H9 (cell line): Measurements from ENCODE around the gene CABP7. TPM values are rescaled to one million over a fixed set of nuclear protein-coding genes. Genes with fewer than 3 reads are reported as not detected.
A peak's percentile ranks its signal among the peaks of the same experiment; 100 is the strongest.

Experiments
- DNase-seq: peaks from one replicate; pipeline ENCODE4 v3.0.0-alpha.2; 2017
- H2AFZ ChIP-seq: one replicate; pipeline ENCODE4 v1.6.1; 2013; ENCODE audit warnings: mild to moderate bottlenecking, low read length, control low read depth, moderate library complexity
- H2AK5ac ChIP-seq: 2 replicates; pipeline ENCODE4 v1.6.1; 2013; ENCODE audit warnings: low read length, control low read depth, mixed read lengths; ENCODE audit not compliant: insufficient read length
- H2BK120ac ChIP-seq: one replicate; pipeline ENCODE4 v1.6.1; 2013; ENCODE audit warnings: low read depth, mild to moderate bottlenecking, low read length, control low read depth, inconsistent platforms; ENCODE audit not compliant: poor library complexity, severe bottlenecking
- H2BK12ac ChIP-seq: 2 replicates; pipeline ENCODE4 v1.6.1; 2013; ENCODE audit warnings: low read length, control low read depth, mixed read lengths, low read depth; ENCODE audit not compliant: insufficient read length
- H2BK15ac ChIP-seq: 2 replicates; pipeline ENCODE4 v1.6.1; 2013; ENCODE audit warnings: low read depth, low read length, control low read depth
- H2BK20ac ChIP-seq: one replicate; pipeline ENCODE4 v1.6.1; 2013; ENCODE audit warnings: low read depth, mild to moderate bottlenecking, low read length, control low read depth, inconsistent platforms; ENCODE audit not compliant: poor library complexity, severe bottlenecking
- H2BK5ac ChIP-seq: 2 replicates; pipeline ENCODE4 v1.6.1; 2013; ENCODE audit warnings: low read length, control low read depth, mixed read lengths; ENCODE audit not compliant: insufficient read length
- H3K14ac ChIP-seq: 2 replicates; pipeline ENCODE4 v1.6.1; 2013; ENCODE audit warnings: low read length, control low read depth; ENCODE audit not compliant: insufficient read depth
- H3K18ac ChIP-seq: 2 replicates; pipeline ENCODE4 v1.6.1; 2013; ENCODE audit warnings: low read depth, mild to moderate bottlenecking, mixed read lengths, low read length, control low read depth; ENCODE audit not compliant: insufficient read length
- H3K23ac ChIP-seq: 2 replicates; pipeline ENCODE4 v1.6.1; 2013; ENCODE audit warnings: low read length, control low read depth, mixed read lengths, low read depth; ENCODE audit not compliant: insufficient read length
- H3K23me2 ChIP-seq: 2 replicates; pipeline ENCODE4 v1.6.1; 2013; ENCODE audit warnings: low read depth, mild to moderate bottlenecking, mixed read lengths, low read length, control low read depth; ENCODE audit not compliant: insufficient read length, poor library complexity, severe bottlenecking
- H3K27ac ChIP-seq: 2 replicates; pipeline ENCODE4 v1.5.1; 2013; ENCODE audit warnings: low read length, control low read depth, mixed read lengths, low read depth; ENCODE audit not compliant: insufficient read length
- H3K27me3 ChIP-seq: 2 replicates; pipeline ENCODE4 v1.6.1; 2013; ENCODE audit warnings: low read length, control low read depth, inconsistent platforms; ENCODE audit not compliant: insufficient read depth
- H3K4ac ChIP-seq: 2 replicates; pipeline ENCODE4 v1.6.1; 2013; ENCODE audit warnings: low read depth, mild to moderate bottlenecking, control low read depth, inconsistent platforms, low read length, moderate library complexity
- H3K4me1 ChIP-seq: 2 replicates; pipeline ENCODE4 v1.6.1; 2013; ENCODE audit warnings: low read length, control low read depth, inconsistent platforms; ENCODE audit not compliant: insufficient read depth
- H3K4me2 ChIP-seq: 2 replicates; pipeline ENCODE4 v1.6.1; 2013; ENCODE audit warnings: low read length, control low read depth, mixed read lengths; ENCODE audit not compliant: insufficient read length, insufficient read depth
- H3K56ac ChIP-seq: 2 replicates; pipeline ENCODE4 v1.6.1; 2013; ENCODE audit warnings: low read depth, mild to moderate bottlenecking, mixed read lengths, low read length, control low read depth; ENCODE audit not compliant: insufficient read length
- H3K79me1 ChIP-seq: 2 replicates; pipeline ENCODE4 v1.6.1; 2013; ENCODE audit warnings: low read depth, mild to moderate bottlenecking, moderate library complexity, low read length, control low read depth, inconsistent platforms; ENCODE audit not compliant: insufficient read depth, poor library complexity, severe bottlenecking
- H3K79me2 ChIP-seq: 2 replicates; pipeline ENCODE4 v1.6.1; 2013; ENCODE audit warnings: low read length, control low read depth, inconsistent platforms; ENCODE audit not compliant: insufficient read depth
- H3K9ac ChIP-seq: 2 replicates; pipeline ENCODE4 v1.6.1; 2013; ENCODE audit warnings: low read length, control low read depth, mixed read lengths; ENCODE audit not compliant: insufficient read length; ENCODE audit errors: extremely low read depth
- H3K9me3 ChIP-seq: one replicate; pipeline ENCODE4 v1.6.1; 2013; ENCODE audit warnings: low read depth, low read length, inconsistent platforms; ENCODE audit not compliant: control insufficient read depth
- H3T11ph ChIP-seq: one replicate; pipeline ENCODE4 v1.6.1; 2013; ENCODE audit warnings: mild to moderate bottlenecking, low read length, control low read depth, inconsistent platforms
- H4K20me1 ChIP-seq: one replicate; pipeline ENCODE4 v1.6.1; 2013; ENCODE audit not compliant: control insufficient read depth, insufficient read length, insufficient read depth
- H4K5ac ChIP-seq: 2 replicates; pipeline ENCODE4 v1.6.1; 2013; ENCODE audit warnings: low read depth, mild to moderate bottlenecking, mixed read lengths, low read length, control low read depth; ENCODE audit not compliant: insufficient read length
- H4K8ac ChIP-seq: replicated peaks from 2 replicates; pipeline ENCODE4 v1.6.1; 2013; ENCODE audit warnings: low read length, control low read depth, mixed read lengths, low read depth; ENCODE audit not compliant: insufficient read length
- H4K91ac ChIP-seq: 2 replicates; pipeline ENCODE4 v1.6.1; 2013; ENCODE audit warnings: low read depth, mild to moderate bottlenecking, moderate library complexity, mixed read lengths, low read length, control low read depth; ENCODE audit not compliant: insufficient read length
- H3K27ac Mint-ChIP-seq, 3 experiments: 2 replicates in 2 of 3; 3 replicates in 1 of 3; pipeline ENCODE4 v1.8.0; 2020 to 2021; ENCODE audit warnings: mixed read lengths in 3 of 3, mild to moderate bottlenecking in 1 of 3, moderate library complexity in 1 of 3
- H3K27me3 Mint-ChIP-seq: 2 replicates; pipeline ENCODE4 v1.8.0; 2021; ENCODE audit warnings: low read depth, mild to moderate bottlenecking, moderate library complexity, mixed read lengths
- H3K36me3 Mint-ChIP-seq, 3 experiments: 2 replicates in 2 of 3; 3 replicates in 1 of 3; pipeline ENCODE4 v1.8.0; 2020 to 2021; ENCODE audit warnings: low read depth in 3 of 3, mixed read lengths in 3 of 3; ENCODE audit not compliant: insufficient read depth in 1 of 3
- H3K4me1 Mint-ChIP-seq, 2 experiments: 2 replicates each; pipeline ENCODE4 v1.8.0; 2020; ENCODE audit warnings: mixed read lengths in 2 of 2
- H3K4me3 Mint-ChIP-seq, 2 experiments: 2 replicates in 1 of 2; 3 replicates in 1 of 2; pipeline ENCODE4 v1.8.0; 2020 to 2021; ENCODE audit warnings: mild to moderate bottlenecking in 2 of 2, mixed read lengths in 2 of 2, moderate library complexity in 1 of 2
- H3K9me3 Mint-ChIP-seq, 2 experiments: 2 replicates in 1 of 2; 3 replicates in 1 of 2; pipeline ENCODE4 v1.8.0; 2020; ENCODE audit warnings: mild to moderate bottlenecking in 2 of 2, mixed read lengths in 2 of 2, moderate library complexity in 1 of 2
- WGBS: extraction: QIAGEN DNeasy Blood & Tissue Kit; methylation state at CpG from one replicate; pipeline ENCODE4 v1.1.7; 2013; ENCODE audit warnings: missing lambda C conversion rate, low lambda C conversion rate, mixed read lengths; ENCODE audit not compliant: insufficient read length; ENCODE audit errors: extremely low coverage; 5-methylcytosine and 5-hydroxymethylcytosine counted together
- total RNA-seq: library from RNA; stranded (reverse); gene quantifications from 2 replicates; pipeline ENCODE4 v1.2.1, GENCODE V29; 2021
- TF ChIP-seq, protein P1 (sequence below): fragments of 200-600 bp; sonication (generic); conservative IDR thresholded peaks from 3 replicates; pipeline ENCODE4 v1.8.0; 2021; ENCODE audit warnings: antibody characterized with exemption, mild to moderate bottlenecking

CABP7 gene
- total RNA-seq, 1 experiment from 2014 or later, result 0.83 TPM

- Histone ChIP-seq H3K23me2 (peaks cover 4% of the 10 kb centered on the region), H2BK20ac (no peak overlapping the region), H3T11ph (no peak overlapping the region), H3K14ac (no peak overlapping the region), H3K9me3 (no peaks in the 10 kb centered on the region), H4K91ac (no peak overlapping the region), H3K79me1 (no peaks in the 10 kb centered on the region), H3K79me2 (no peaks in the 10 kb centered on the region), H4K20me1 (no peaks in the 10 kb centered on the region), H3K56ac (no peak overlapping the region), H2AFZ (no peak overlapping the region), H3K9ac (no peak overlapping the region), H2BK15ac (no peak overlapping the region), H3K4me2 (peak overlapping the region; percentile 14), H2AK5ac (no peak overlapping the region), H4K5ac (no peak overlapping the region), H3K4me1 (no peaks in the 10 kb centered on the region), H2BK120ac (no peak overlapping the region), H2BK12ac (no peak overlapping the region), H4K8ac (no peak overlapping the region), H3K4ac (no peak overlapping the region), H3K27me3 (peaks cover 24% of the 10 kb centered on the region; the same call in 1 of the 2 replicates), H3K23ac (no peak overlapping the region), H2BK5ac (no peak overlapping the region), H3K18ac (no peak overlapping the region), H3K27ac (no peak overlapping the region)
- Mint-ChIP-seq H3K9me3 (no peaks in the 10 kb centered on the region; a peak in 1 of 5 replicates), H3K36me3 (no peaks in the 10 kb centered on the region; a peak in 2 of 7 replicates), H3K27me3 (peaks cover 89% of the 10 kb centered on the region), H3K27ac (no peak overlapping the region), H3K4me1 (peaks cover 4 to 15% of the 10 kb centered on the region in 2 experiments; a peak in 2 of 4 replicates), H3K4me3 (peak overlapping the region; percentile 27 to 67; a peak in 4 of 5 replicates)
- TF ChIP-seq, protein P1, sequence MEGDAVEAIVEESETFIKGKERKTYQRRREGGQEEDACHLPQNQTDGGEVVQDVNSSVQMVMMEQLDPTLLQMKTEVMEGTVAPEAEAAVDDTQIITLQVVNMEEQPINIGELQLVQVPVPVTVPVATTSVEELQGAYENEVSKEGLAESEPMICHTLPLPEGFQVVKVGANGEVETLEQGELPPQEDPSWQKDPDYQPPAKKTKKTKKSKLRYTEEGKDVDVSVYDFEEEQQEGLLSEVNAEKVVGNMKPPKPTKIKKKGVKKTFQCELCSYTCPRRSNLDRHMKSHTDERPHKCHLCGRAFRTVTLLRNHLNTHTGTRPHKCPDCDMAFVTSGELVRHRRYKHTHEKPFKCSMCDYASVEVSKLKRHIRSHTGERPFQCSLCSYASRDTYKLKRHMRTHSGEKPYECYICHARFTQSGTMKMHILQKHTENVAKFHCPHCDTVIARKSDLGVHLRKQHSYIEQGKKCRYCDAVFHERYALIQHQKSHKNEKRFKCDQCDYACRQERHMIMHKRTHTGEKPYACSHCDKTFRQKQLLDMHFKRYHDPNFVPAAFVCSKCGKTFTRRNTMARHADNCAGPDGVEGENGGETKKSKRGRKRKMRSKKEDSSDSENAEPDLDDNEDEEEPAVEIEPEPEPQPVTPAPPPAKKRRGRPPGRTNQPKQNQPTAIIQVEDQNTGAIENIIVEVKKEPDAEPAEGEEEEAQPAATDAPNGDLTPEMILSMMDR, result no peak
- DNase-seq, result no peak
- no CpG with 5 or more reads among the region's 24 CpGs for WGBS
Observed at GRCh38 chr22:29718949-29719898, 579 bp upstream of the CABP7 start.
